Activated CD4-positive, CD25-positive, alpha-beta regulatory T cell treated with anti-CD3 and anti-CD28 coated beads, Interleukin-2, amount 50 U/mL, for 16 hours (primary cell): ENCODE results near the gene RIMS3.

Experiments used
- DNase-seq: peaks from one replicate; pipeline ENCODE4 v3.0.0-alpha.2; 2020; ENCODE audit warnings: low read depth, low spot score

Gene RIMS3

DNA sequence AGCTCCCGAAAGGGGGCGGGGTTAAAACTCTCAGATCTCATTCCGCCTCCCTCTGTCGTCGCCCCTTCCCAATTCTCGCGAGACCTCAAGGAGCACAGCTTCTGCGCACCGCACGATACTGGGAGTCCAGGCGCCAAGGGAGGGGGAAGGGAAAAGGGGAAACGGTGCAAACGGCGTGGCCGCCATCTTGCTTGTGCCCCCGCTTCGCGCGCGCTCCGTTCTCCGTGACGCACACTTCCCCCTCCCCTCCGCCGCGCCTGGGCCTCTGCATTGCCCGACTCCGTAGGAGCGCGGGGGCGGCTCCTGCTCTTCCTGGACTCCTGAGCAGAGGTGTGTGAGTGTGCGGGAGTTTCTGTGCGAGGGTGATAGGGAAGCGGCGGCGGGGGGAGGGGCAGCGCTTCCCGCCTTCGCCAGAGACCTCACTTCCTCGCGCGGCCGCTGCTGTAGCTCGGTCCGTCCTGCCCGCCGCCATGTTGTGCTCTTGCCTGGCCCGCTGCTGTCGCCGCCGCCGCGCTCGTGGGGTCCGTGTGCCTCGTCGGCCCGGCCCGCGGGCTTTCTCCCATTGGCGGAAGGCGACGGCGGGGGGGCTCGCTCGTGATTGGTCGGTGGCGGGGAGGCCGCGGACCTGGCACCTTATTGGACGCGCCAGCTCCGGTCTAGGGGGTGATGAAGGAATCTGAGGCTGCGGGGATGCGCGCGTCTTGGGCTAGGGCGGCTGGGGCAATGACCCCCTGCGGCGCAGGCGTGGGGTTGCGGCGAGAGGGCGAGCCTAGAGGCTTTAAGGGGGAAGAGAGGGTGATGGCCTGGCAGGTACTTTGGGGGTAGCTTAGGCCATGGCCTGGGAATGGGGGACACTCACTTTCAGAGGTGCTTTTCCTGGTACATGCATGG lies 26.3 kb upstream of the RIMS3 start, which contains the start of gene NFYC:
Gene NFYC, plus strand, starts transcription at position 167 of the 891 bp plus-strand sequence. CDS start 47,140 bp downstream, outside the sequence.
- peak; percentile 91 for DNase-seq

DNA sequence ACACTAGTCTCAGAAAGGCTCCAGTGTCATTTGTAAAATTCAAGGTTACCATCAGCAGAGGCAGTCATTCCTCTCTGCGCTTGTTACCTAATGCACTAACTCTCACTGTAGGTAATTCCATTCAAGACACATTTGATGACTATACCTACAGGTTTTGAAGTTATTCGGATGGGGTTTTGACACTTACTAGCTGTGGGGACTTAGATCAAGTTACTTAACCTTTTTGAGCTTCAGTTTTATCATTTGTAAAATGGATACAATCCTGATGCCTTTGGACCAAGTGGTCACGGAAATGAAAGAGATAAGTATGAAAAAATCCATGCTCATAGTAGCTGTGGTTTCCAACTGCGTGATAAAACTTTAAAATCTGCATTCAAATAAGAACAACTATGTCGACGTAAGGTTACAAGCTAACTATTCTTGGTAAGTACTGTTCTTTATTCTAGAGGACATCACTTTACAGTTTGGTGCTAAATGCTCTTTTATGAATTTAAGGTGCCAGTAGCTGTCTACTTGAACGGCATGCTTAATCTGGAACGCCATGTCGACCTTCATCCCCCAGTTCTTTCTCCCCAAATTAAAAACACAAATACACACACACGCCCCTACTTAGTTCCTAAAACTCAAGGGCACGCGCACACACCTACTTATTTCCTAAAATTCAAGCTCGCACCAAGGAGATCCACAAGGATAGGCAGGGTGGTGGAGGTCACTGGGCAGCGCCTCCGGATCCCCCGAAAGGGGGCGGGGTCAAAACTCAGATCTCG lies 25.5 kb upstream of the RIMS3 start:
- no peak for DNase-seq

DNA sequence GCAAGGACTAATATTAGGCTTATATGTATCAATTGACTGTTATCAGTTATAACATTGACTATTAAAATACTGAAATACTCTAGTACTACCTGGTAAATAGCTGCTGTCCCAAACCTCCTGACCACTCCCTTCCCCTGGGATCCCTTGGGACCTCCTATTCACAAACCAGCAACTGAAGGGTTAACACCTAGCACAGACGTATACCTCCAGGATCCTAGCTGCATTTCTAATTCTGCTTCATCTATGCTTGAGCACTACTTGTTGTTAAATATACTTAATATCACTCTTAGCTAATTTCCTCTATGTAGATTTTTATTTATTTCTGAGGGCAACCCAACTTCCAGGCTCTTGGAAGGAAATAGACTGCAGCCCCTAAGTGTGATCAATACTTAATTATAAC lies 24.3 kb upstream of the RIMS3 start:
- DNase-seq, result no peak

DNA sequence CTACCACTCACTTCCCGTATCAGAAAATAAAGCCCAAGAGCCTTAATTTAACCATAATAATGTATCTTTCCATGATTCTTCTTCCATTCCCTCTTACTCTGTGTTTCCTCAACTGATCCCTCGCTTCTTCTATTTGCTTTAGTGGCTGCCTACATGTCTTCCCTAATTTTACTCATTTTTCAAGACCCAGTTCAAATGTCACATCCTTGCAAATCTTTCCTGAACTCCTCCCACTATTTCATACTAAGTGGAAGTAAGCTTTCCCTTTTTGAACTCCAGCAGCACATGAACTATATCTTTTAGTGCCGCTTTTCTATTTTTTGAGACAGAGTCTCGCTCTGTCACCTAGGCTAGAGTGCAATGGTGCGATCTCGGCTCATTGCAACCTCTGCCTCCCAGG lies 22.2 kb upstream of the RIMS3 start:
- DNase-seq, result no peak

DNA sequence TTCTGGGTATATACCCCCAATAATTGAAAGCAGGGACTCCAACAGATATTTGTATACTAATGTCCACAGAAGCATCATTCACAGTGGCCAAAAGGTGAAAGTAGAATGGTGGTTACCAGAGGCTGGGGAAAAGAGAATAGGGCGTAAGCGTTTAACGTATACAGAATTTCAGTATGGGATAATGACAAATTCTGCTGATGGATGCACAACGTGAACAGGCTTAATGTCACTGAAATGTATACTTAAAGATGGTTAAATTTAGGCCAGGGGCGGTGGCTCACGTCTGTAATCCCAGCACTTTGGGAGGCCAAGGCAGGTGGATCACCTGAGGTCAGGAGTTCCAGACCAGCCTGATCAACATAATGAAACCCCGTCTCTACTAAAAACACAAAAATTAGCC lies 21.6 kb upstream of the RIMS3 start:
- DNase-seq, result no peak

DNA sequence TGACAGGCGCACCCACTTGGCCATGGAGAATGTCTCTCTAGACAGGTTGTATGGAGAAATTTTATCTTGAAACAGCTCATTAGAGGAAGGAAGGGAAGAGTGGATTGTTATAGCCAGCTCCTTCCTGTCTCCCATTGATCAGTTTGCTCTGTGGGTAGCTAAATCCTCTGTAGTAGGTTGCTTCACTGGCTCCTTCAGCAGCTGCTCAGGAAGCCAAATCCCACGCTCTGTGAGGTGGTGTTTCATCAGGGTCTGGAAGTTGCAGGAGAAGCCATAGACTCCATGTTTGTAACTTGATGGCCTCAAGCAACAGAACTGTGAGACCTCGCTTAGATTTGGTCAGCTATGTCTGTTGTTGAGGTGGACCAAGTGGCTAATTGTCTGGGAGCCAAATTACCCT lies 19.2 kb upstream of the RIMS3 start:
- no peak for DNase-seq

DNA sequence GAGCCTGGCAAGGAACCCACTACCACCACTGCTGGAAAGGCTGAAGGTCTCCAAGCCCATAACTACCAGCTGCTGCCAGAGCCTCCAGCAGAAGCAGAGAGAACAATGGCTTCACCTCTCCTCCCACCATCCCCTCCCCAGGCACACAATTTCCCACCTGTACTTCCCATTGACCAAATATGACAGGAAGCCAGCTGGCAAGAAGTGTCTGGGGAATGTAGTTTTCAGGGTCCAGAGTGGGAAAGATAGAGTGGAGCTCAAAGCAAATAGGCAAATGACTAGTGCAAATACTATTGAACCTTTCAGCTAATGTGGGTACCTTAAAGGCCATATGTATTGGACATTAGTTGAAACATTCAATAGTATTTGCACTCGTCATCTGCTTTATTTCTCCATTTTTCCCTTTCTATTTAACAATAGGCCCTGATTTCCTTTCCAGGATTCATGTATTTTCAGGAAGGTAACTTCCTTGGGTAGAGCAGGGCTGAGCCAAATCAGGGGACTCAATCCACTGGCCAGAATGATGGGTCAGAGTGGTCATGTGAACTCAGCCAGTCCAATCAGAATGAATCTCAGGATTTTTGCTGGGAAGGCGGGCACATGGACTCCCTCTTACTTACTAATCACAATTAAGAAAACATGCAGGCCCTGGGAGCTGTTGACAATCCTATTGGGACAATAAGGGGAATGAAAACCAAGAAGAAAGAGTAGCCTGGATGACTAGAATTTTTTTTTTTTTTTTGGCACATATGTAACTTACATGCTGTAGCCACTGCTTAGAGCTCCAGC lies 13.9 kb upstream of the RIMS3 start:
- DNase-seq, result no peak

DNA sequence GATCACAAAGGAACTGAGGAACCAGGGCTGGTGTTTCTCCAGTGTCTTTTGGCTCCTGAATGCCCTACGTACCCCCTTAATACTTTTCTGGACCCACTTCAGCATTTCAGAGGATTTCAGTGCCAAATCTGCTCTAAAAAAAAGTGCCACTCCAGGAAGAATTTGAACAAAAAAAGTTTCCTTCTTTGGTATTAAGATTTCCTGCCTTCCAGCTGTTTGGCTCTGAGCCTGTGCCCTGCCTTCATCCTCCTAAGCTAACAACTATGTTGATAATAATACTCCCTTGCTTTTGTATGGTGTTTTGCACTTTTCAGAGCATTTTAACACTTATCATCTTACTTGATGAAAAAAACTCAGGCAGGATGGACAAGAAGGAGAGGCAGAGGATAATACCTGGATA lies 11.0 kb upstream of the RIMS3 start:
- DNase-seq, result no peak

DNA sequence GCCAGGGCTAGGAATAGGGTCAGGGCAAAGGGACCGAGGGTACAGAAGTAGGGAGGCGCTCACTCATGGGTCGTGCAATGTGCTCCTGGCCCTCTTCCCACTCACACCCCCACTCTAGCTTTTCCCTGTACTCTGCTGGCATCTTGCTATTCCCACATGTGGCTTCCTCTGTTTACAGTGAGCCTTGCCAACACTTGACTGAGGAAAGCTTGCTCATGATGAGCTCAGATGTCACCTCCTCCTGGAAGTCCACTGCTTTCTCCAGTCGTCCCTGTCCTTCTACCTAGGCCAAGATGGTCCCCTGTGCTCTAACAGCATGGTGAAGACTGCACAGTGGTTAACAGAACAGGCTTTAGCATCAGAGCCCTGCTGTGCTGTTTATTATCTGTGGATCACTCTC lies 8.0 kb upstream of the RIMS3 start:
- DNase-seq, result no peak

DNA sequence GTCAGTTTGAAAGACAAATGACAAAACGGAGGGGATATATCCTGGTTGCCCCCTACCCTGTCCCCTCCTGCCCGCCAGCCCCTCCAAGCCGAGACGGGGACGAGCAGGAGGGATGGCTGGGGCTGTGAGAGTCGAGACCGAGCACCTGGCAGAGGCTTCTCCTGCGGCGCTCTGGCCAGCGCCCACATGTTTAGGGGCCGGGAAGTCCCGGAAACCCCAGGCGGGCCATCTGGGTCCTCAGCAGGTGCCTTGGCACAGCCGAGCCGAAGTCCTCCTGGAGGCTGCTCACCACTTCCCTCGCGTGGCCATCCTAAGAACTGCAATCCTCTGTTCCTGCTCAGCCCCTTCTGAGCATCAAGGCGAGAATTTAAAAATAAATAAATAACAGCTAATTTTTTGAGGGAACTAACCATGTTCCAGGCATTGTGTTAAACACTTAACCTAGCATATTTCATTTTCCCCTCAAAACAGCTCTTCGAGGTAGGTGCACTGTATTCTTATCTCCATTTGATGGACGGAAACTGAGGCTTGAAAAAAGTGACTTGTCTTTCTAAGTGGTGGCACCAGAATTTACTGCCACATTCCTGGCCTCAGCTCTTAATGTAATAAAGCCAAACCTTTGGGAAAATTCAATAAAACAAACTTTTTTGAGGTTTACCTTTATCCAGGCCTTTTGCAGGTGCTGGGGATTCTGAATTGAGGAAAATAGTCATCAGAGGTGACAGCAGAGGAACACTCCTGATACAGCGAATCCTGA lies 3.5 kb upstream of the RIMS3 start:
- DNase-seq, result peak; percentile 46

DNA sequence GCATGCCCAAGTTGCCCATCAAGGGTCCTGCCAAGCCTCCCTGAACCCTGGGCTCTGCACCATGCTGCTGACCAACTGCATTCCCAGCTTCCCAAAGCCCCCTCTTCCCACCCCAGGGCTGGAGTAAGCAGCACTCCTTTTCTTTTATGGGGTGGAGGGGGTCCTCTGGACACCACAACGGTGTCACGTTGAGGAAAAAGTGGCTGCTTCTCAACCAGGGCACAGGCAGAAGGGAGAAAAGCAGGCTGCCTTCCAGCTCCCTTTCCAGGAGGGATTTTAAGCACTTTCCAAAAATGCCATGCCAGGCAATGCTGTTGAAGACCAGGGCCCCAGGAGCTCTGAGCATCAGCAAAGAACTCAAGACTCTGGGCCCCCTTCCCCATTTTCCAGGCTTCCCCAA lies 691 bp downstream of the RIMS3 start:
- no peak for DNase-seq

DNA sequence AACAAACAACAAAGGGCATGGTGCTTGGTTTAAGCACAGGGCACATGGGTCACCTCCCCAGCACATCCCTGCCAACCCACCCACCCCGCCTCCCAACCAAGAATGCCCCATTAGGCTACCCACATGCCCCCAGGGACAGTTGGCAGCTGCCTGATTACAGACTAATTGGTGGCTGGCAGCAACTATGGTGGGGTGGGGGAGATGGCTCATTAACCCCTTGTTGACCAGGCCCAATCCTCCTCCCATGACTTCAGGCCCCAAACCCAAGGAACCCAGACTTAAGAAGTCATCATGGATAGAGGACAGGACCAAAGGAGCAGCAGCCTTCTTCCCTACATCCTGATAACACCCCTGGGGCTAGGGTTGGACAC lies 1.3 kb downstream of the RIMS3 start:
- DNase-seq, result no peak

DNA sequence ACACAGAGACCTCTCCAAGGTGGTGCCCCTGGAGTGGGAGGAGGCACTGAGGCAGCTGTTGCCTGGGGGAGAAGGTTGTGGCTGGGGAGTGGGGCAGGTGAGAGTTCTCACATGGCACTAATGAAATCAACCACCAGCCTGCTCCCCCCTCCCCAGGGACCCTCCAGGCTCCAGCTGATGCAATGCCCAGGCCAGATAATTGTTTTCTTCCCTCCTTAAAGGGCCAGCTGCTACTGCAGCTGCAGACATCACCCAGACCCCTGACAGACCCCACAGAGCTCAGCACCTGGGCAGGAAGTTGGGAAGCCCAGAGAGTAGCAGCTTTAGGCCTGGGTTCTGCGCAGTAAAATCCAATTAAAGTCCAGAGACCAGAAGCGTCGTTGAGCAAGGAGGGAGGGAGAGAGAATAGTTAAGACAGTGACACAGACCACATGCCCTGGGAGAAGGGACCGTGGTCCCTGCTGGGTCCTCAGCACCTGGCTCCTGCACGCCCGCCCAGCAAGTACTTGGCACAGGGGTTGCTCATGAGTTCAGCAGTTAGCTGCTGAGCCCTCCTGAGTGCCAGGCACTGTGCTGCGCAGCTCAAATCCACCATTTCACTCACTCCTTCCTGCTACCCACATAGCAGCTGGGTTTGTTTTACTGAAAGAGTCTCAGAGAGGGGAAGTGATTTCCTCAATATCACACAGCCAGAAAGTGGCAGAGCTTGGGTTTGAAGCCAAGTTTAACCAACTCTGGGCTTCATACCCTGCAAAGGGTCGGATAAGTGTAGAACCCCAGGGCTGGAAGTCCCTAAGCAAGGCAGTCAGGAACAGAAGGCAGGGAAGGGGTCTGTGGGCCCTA lies 1.9 kb downstream of the RIMS3 start:
- DNase-seq, result no peak

DNA sequence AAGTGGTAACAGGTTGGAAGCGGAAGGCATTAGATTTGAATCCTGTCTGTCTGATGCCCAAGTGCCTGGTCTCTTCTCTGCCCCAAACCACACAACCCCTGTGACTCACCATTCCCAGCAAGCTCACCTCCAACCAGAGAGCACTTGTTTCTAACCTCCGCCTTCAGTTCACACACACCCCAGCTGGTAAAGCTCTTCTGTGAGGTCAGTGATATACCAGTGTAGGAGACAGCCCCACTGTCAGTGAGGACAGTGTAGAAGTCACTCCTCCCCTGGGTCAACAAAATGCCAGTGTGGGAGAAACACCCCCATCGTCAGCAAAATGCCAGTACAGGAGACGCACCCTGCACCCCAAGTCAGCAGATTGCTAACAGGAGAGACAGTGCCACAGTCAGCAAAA lies 2.6 kb downstream of the RIMS3 start:
- DNase-seq, result no peak

DNA sequence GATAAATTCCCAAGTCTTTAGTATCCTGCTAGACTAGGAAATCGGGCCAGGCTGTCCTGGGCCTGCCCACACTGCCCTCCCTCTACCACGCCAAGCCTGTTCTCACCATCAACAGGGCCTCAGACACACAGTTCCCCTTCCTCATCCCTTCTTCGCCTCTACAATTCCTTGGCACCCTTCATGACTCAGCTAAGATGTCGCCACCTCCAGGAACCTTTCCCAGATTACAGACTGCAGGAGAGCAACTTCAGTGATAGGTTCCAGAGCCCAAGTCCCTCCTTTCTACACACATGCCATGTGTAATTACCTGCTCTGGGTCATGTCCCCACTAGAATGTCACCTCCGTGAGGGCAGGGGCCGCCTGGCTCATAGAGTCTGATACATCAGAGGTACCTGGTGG lies 3.3 kb downstream of the RIMS3 start:
- DNase-seq, result no peak

DNA sequence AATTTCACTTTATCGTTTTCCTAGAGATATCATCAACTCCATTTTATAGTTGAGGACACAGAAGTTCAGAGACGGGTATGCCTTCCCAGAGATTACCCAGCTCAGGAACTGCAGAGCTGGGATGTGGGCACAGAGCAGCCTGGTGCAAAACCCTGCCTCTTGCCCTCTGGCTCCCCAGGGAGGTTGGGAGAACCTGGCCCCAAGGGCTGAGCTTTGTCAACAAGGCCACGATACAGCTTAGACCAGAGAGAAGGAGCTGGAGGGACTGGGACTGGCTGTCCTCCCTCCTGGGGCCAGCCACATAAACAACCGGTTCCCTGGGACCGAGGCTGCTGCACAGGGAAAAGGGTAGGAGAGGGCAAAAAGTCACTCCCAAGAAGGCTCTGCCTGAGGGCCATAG lies 3.8 kb downstream of the RIMS3 start:
- DNase-seq, result no peak

DNA sequence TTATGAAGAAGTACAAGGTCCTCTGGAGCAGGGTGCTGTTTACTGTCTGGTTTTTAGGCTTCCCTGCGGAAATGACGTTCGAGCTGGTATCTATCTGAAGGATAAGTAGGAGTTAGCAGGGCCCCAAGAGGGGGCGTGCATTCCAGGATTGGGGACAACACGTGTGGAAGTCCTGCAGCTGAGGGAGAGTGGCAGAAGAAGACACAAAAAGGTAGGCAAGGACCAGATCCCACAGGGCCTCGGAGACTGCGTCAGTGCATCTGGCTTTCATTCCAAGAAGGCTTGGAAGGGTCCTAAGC lies 5.9 kb downstream of the RIMS3 start:
- DNase-seq, result no peak

DNA sequence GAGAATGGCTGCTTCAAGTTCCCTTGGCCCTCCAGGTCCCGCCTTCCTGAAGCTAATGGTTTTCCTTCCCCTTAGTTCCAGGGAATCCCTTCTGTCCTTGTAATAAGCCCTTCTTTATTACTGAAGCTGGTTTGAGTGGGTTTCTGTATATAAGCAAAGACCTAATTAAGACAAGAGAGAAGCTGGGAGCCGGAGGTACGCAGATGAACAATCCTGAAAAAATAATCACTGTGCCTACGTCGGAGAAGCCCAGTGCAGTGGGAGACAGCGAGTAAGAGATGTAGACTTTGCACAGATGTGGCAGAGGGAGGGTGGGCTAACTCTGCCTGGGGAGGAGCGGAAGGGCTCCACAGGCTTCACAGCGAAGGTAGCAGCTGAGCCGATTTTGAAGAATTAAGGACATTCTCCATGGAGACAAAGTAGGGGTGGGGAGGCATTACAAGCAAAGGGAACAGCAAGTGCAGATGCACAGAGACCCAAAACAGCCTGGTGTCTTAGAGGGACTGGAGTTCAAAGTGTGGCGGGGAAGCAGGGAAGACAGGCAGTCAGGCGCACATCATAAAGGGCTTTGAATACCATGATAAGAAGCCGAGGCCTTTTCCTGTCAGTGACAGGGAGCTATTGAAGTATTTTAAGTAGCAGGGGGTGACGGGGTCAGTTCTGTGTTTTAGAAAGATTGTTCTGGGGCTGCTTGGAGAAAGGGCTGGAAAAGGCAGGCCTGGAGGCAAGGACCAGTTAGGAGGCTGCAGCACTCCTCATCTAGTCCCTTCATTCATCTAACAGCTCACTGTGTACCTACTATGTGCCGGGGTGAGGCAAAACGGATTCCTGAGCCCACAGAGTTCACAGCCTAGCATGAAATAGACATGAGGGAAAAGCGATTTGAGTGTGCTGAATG lies 6.5 kb downstream of the RIMS3 start:
- DNase-seq, result no peak

DNA sequence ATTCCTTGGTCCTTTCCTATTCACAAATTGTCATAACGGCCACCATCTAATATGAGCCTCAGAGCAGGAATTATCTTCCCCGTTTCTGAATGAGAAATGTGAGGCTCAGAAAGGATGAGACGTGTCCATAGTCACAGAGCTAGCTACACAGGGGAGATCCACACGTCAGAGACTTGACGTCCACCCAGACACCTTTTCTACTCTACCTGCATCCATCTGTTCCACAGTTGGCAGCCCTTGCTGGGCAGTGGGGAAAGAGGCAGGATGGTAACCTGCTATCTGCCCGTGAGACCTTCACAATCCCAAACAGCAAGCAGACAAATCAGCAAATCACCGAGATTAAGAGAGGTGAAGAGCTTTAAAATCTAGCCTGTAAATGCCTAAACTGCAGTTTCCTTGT lies 8.4 kb downstream of the RIMS3 start:
- DNase-seq, result no peak
